Loucy (cell line): ENCODE results near the gene TMEM250.

Source experiments
- H2AFZ ChIP-seq: fragments of 200-600 bp; sonication (generic); 2 replicates; pipeline ENCODE4 v1.6.0; 2016; ENCODE audit warnings: antibody characterized with exemption, mild to moderate bottlenecking, low read length, moderate library complexity
- H3F3A ChIP-seq: fragments of 200-600 bp; 2 replicates; pipeline ENCODE4 v1.6.0; 2016; ENCODE audit warnings: antibody characterized with exemption, low read depth, mild to moderate bottlenecking
- H3K27me3 ChIP-seq: fragments of 200-600 bp; sonication (generic); 2 replicates; pipeline ENCODE4 v1.6.1; 2014; ENCODE audit warnings: low read length, mild to moderate bottlenecking; ENCODE audit not compliant: insufficient read depth, poor library complexity, severe bottlenecking
- H3K36me3 ChIP-seq: fragments of 200-600 bp; sonication (generic); 2 replicates; pipeline ENCODE4 v1.6.1; 2016; ENCODE audit warnings: low read length; ENCODE audit not compliant: insufficient read depth
- H3K4me1 ChIP-seq: fragments of 200-600 bp; sonication (generic); 2 replicates; pipeline ENCODE4 v1.5.1; 2014; ENCODE audit warnings: low read length, mild to moderate bottlenecking; ENCODE audit not compliant: insufficient read depth, poor library complexity, severe bottlenecking
- H3K4me2 ChIP-seq: fragments of 200-600 bp; sonication (generic); 2 replicates; pipeline ENCODE4 v1.6.0; 2014; ENCODE audit warnings: antibody characterized with exemption, low read length, low read depth, mild to moderate bottlenecking; ENCODE audit not compliant: poor library complexity, severe bottlenecking
- H3K4me3 ChIP-seq: fragments of 200-600 bp; sonication (generic); 2 replicates; pipeline ENCODE4 v1.5.1; 2014; ENCODE audit warnings: low read length, mild to moderate bottlenecking, mixed read lengths; ENCODE audit not compliant: poor library complexity, severe bottlenecking
- H3K79me2 ChIP-seq: fragments of 200-600 bp; sonication (generic); 2 replicates; pipeline ENCODE4 v1.6.1; 2014; ENCODE audit warnings: low read length; ENCODE audit not compliant: insufficient read depth
- H3K9ac ChIP-seq: fragments of 200-600 bp; sonication (generic); 2 replicates; pipeline ENCODE4 v1.6.0; 2014; ENCODE audit warnings: mild to moderate bottlenecking, low read depth, low read length, moderate library complexity; ENCODE audit not compliant: poor library complexity, severe bottlenecking
- H3K9me2 ChIP-seq: fragments of 200-600 bp; sonication (generic); replicated peaks from 2 replicates; pipeline ENCODE4 v1.6.1; 2016; ENCODE audit warnings: low read depth, low read length, mixed read lengths
- H3K9me3 ChIP-seq: fragments of 200-600 bp; sonication (generic); 2 replicates; pipeline ENCODE4 v1.6.1; 2014; ENCODE audit warnings: mild to moderate bottlenecking, antibody characterized with exemption, low read length, low read depth; ENCODE audit not compliant: insufficient read depth
- H4K20me1 ChIP-seq: fragments of 200-600 bp; sonication (generic); 2 replicates; pipeline ENCODE4 v1.6.0; 2014; ENCODE audit warnings: antibody characterized with exemption, low read length, mild to moderate bottlenecking; ENCODE audit not compliant: insufficient read depth, poor library complexity, severe bottlenecking
- CTCF ChIP-seq: fragments of 200-600 bp; sonication (generic); conservative IDR thresholded peaks from 2 replicates; pipeline ENCODE4 v1.5.1; 2014; ENCODE audit warnings: mild to moderate bottlenecking, antibody characterized with exemption, low read length
- EZH2phosphoT487 ChIP-seq: fragments of 200-600 bp; IDR thresholded peaks from 2 replicates; pipeline ENCODE4 v1.6.1; 2018; ENCODE audit warnings: antibody characterized with exemption, mild to moderate bottlenecking, moderate library complexity, borderline replicate concordance

Gene TMEM250

GRCh38 chr9:136132512-136133050, 13.9 kb upstream of the TMEM250 start:
- Histone ChIP-seq H3K36me3 (no peaks in the 10 kb centered on the region), H3K9me3 (no peaks in the 10 kb centered on the region), H3F3A (no peaks in the 10 kb centered on the region), H3K9me2 (no peaks in the 10 kb centered on the region), H3K79me2 (no peaks in the 10 kb centered on the region), H2AFZ (no peak overlapping the region), H3K9ac (no peak overlapping the region), H3K4me2 (no peak overlapping the region), H3K4me1 (no peaks in the 10 kb centered on the region), H3K4me3 (no peak overlapping the region), H4K20me1 (no peaks in the 10 kb centered on the region), H3K27me3 (no peaks in the 10 kb centered on the region)
- TF ChIP-seq EZH2phosphoT487 = no peak
- no peak for TF ChIP-seq CTCF

DNA sequence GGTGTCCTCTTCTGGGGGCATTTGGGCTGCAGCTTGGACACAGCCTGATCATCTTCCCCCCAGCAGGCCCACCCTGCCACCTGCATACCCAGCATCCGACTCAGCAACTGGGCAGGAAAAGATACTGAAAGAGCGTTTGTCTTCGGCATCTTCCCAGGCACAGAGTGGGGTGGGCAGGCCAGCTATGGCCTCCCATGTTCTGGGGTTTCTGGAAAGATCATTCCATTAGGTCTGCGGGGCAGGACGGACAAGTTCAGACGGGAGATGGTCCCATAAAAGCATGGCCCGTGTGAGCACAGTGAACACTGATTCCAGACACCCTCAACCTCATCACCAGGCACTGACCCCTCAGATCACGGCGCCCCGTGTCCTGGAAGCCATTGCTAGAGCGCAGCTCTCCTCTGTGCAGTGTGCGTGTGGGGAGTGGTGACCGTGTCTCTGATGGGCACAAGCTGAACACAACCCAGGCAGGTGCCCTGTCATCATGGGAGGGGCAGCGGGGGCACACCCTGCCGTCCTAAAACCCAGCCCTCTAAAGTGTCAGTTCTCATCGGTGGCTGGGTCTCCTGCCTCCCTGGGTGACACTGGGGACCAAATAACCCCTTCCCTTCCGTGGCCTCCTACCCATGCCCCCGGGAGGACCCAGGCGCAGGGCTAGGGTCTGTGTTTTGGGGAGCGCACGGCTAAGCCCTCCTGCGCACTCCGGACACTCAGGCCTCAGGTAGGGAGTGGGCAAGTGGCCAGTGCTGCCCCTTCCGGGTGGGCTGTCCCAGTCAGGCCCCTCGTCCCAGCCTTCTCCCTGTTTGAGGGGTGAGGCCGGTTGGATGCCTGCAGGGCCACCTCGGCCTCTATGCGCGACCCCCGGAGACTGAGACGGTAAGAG, 13.2 kb upstream of the TMEM250 start:
- Histone ChIP-seq H3K27me3 (no peaks in the 10 kb centered on the region), H3K9me3 (no peaks in the 10 kb centered on the region), H3K79me2 (no peaks in the 10 kb centered on the region), H3K9ac (no peak overlapping the region), H3K4me2 (no peak overlapping the region), H3K4me3 (no peak overlapping the region), H3K4me1 (no peaks in the 10 kb centered on the region), H3F3A (no peaks in the 10 kb centered on the region), H2AFZ (no peak overlapping the region), H4K20me1 (no peaks in the 10 kb centered on the region), H3K36me3 (no peaks in the 10 kb centered on the region), H3K9me2 (no peaks in the 10 kb centered on the region)
- no peak for TF ChIP-seq CTCF
- TF ChIP-seq EZH2phosphoT487 = no peak

- TF ChIP-seq EZH2phosphoT487 = no peak
- TF ChIP-seq CTCF = no peak
- Histone ChIP-seq H4K20me1 (no peaks in the 10 kb centered on the region), H2AFZ (no peak overlapping the region), H3K9me3 (no peaks in the 10 kb centered on the region), H3K79me2 (no peaks in the 10 kb centered on the region), H3K4me3 (no peak overlapping the region), H3K27me3 (no peaks in the 10 kb centered on the region), H3K4me1 (no peaks in the 10 kb centered on the region), H3K4me2 (no peak overlapping the region), H3K9ac (no peak overlapping the region), H3K9me2 (no peaks in the 10 kb centered on the region), H3K36me3 (no peaks in the 10 kb centered on the region), H3F3A (no peaks in the 10 kb centered on the region)
Measured at GRCh38 chr9:136129176-136129575, 10.5 kb upstream of the TMEM250 start.
